Measurements from ENCODE around the gene TKTL1. TPM values are rescaled to one million over a fixed set of nuclear protein-coding genes. Genes with fewer than 3 reads are reported as not detected.

TKTL1 gene
- total and polyA plus RNA-seq, 2 experiments from 2014 or later: not detected

DNA sequence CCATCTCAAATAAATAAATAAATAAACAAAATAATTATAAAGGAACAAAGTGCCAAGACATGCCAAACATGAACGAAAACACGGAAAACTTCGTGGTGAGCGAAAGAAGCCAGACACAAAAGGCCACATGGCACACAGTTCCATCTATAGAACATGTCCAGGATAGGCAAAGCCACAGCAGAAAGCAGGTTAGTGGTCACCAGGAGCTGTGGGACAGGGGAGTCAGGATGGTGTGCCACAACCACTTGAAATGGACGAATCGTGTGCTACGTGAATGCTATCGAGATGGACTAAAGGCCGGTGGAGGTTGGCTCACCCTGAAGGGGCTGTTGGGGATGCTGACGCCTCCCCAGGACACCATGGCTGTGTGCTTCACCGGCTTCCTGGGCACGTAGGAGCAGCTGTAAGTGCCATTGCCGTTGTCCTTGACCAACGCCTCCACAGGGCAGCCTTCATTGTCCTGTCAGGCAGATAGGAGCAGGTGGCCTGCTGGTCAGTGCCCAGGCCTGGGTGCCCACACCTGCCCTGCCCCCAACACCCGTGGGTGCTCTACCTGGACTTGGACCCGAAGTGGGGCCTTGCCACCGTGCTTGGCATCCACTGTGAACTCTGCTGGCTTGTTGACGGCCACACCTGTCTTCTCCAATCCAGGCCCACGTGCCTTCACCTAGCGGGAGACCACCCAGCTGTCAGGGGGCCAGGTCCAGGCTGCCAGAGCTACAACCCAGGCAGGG lies 68.3 kb downstream of the TKTL1 start:
- no peak overlapping the region for H3K4me3 ChIP-seq
- peaks cover 84% of the 10 kb centered on the region for H3K36me3 Mint-ChIP-seq (ENCODE audit: low read depth)
- no peaks in the 10 kb centered on the region for H3K9me2 ChIP-seq (ENCODE audit: insufficient read depth)
- no peaks in the 10 kb centered on the region; the same call in 2 of the 3 replicates for H3K4me1 Mint-ChIP-seq
- no peak overlapping the region for H3K27ac Mint-ChIP-seq
- no peak overlapping the region for H2AFZ ChIP-seq
- TF ChIP-seq, protein P1, sequence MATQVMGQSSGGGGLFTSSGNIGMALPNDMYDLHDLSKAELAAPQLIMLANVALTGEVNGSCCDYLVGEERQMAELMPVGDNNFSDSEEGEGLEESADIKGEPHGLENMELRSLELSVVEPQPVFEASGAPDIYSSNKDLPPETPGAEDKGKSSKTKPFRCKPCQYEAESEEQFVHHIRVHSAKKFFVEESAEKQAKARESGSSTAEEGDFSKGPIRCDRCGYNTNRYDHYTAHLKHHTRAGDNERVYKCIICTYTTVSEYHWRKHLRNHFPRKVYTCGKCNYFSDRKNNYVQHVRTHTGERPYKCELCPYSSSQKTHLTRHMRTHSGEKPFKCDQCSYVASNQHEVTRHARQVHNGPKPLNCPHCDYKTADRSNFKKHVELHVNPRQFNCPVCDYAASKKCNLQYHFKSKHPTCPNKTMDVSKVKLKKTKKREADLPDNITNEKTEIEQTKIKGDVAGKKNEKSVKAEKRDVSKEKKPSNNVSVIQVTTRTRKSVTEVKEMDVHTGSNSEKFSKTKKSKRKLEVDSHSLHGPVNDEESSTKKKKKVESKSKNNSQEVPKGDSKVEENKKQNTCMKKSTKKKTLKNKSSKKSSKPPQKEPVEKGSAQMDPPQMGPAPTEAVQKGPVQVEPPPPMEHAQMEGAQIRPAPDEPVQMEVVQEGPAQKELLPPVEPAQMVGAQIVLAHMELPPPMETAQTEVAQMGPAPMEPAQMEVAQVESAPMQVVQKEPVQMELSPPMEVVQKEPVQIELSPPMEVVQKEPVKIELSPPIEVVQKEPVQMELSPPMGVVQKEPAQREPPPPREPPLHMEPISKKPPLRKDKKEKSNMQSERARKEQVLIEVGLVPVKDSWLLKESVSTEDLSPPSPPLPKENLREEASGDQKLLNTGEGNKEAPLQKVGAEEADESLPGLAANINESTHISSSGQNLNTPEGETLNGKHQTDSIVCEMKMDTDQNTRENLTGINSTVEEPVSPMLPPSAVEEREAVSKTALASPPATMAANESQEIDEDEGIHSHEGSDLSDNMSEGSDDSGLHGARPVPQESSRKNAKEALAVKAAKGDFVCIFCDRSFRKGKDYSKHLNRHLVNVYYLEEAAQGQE (IDR thresholded peaks at IDR 0.05; ENCODE audit: unreplicated experiment): no peak
- TF ChIP-seq, protein P2, sequence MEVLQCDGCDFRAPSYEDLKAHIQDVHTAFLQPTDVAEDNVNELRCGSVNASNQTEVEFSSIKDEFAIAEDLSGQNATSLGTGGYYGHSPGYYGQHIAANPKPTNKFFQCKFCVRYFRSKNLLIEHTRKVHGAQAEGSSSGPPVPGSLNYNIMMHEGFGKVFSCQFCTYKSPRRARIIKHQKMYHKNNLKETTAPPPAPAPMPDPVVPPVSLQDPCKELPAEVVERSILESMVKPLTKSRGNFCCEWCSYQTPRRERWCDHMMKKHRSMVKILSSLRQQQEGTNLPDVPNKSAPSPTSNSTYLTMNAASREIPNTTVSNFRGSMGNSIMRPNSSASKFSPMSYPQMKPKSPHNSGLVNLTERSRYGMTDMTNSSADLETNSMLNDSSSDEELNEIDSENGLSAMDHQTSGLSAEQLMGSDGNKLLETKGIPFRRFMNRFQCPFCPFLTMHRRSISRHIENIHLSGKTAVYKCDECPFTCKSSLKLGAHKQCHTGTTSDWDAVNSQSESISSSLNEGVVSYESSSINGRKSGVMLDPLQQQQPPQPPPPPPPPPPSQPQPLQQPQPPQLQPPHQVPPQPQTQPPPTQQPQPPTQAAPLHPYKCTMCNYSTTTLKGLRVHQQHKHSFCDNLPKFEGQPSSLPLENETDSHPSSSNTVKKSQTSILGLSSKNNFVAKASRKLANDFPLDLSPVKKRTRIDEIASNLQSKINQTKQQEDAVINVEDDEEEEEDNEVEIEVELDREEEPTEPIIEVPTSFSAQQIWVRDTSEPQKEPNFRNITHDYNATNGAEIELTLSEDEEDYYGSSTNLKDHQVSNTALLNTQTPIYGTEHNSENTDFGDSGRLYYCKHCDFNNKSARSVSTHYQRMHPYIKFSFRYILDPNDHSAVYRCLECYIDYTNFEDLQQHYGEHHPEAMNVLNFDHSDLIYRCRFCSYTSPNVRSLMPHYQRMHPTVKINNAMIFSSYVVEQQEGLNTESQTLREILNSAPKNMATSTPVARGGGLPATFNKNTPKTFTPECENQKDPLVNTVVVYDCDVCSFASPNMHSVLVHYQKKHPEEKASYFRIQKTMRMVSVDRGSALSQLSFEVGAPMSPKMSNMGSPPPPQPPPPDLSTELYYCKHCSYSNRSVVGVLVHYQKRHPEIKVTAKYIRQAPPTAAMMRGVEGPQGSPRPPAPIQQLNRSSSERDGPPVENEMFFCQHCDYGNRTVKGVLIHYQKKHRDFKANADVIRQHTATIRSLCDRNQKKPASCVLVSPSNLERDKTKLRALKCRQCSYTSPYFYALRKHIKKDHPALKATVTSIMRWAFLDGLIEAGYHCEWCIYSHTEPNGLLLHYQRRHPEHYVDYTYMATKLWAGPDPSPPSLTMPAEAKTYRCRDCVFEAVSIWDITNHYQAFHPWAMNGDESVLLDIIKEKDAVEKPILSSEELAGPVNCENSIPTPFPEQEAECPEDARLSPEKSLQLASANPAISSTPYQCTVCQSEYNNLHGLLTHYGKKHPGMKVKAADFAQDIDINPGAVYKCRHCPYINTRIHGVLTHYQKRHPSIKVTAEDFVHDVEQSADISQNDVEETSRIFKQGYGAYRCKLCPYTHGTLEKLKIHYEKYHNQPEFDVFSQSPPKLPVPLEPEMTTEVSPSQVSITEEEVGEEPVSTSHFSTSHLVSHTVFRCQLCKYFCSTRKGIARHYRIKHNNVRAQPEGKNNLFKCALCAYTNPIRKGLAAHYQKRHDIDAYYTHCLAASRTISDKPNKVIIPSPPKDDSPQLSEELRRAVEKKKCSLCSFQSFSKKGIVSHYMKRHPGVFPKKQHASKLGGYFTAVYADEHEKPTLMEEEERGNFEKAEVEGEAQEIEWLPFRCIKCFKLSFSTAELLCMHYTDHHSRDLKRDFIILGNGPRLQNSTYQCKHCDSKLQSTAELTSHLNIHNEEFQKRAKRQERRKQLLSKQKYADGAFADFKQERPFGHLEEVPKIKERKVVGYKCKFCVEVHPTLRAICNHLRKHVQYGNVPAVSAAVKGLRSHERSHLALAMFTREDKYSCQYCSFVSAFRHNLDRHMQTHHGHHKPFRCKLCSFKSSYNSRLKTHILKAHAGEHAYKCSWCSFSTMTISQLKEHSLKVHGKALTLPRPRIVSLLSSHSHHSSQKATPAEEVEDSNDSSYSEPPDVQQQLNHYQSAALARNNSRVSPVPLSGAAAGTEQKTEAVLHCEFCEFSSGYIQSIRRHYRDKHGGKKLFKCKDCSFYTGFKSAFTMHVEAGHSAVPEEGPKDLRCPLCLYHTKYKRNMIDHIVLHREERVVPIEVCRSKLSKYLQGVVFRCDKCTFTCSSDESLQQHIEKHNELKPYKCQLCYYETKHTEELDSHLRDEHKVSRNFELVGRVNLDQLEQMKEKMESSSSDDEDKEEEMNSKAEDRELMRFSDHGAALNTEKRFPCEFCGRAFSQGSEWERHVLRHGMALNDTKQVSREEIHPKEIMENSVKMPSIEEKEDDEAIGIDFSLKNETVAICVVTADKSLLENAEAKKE (CRISPR knock-in tag; IDR thresholded peaks at IDR 0.05): no peak
- TF ChIP-seq ZNF114 (CRISPR knock-in tag; IDR thresholded peaks at IDR 0.05) (no peak), EZH2 (IDR thresholded peaks at IDR 0.05; ENCODE audit: low read depth, unreplicated experiment) (no peak), POLR2AphosphoS5 (IDR thresholded peaks at IDR 0.05; ENCODE audit: low read depth) (no peak)
- H3K27me3 ChIP-seq (ENCODE audit: insufficient read depth): no peaks in the 10 kb centered on the region
- H4K20me1 ChIP-seq (replicated peaks; ENCODE audit: insufficient read depth): peaks cover 6% of the 10 kb centered on the region
- no peak overlapping the region for H3K4me3 Mint-ChIP-seq
- peaks cover 37% of the 10 kb centered on the region for H3K79me2 ChIP-seq (replicated peaks; ENCODE audit: insufficient read depth)
- H3K27ac ChIP-seq (ENCODE audit: low read depth): no peak overlapping the region
- H3F3A ChIP-seq (replicated peaks; ENCODE audit: low read depth): 0 out of 2 replicates have a peak, but pooled peaks cover 4% of the 10 kb centered on the region
- H3K36me3 ChIP-seq (ENCODE audit: insufficient read depth): peaks cover 14% of the 10 kb centered on the region
- no peaks in the 10 kb centered on the region for H3K4me1 ChIP-seq (ENCODE audit: insufficient read depth)
- DNase-seq (ENCODE audit: low spot score) (no peak), ATAC-seq (no peak)
- H3K9me3 Mint-ChIP-seq: no peaks in the 10 kb centered on the region
- H3K4me2 ChIP-seq: no peak overlapping the region
- peaks cover 20% of the 10 kb centered on the region for H3K27me3 Mint-ChIP-seq (ENCODE audit: insufficient read depth, low read depth, poor library complexity)
